Aorta (tissue), 5 donors: ENCODE measurements around the gene PTGER2. TPM values are rescaled to one million over a fixed set of nuclear protein-coding genes. Genes with fewer than 3 reads are reported as not detected.

Source experiments
- ATAC-seq: fragments of 200-7000 bp; cut with Tn5 transposase; one replicate; pipeline ENCODE4 v1.9.1; 2022; ENCODE audit warnings: moderate library complexity; ENCODE audit not compliant: low FRiP score
- DNase-seq, 2 donors: peaks; one replicate each; pipeline ENCODE4 v3.0.0-alpha.2; 2020
- H3K27ac ChIP-seq, 2 donors: one replicate each; pipeline ENCODE4 v1.5.1; 2013; ENCODE audit warnings: low read length in 2 of 2, mild to moderate bottlenecking in 2 of 2, moderate library complexity in 2 of 2, control low read depth in 1 of 2, inconsistent platforms in 1 of 2, low read depth in 1 of 2
- H3K27me3 ChIP-seq, 2 donors: one replicate each; pipeline ENCODE4 v1.6.1; 2013; ENCODE audit warnings: control low read depth in 1 of 2, low read length in 1 of 2, mild to moderate bottlenecking in 1 of 2, moderate library complexity in 1 of 2; ENCODE audit not compliant: insufficient read depth in 2 of 2, control insufficient read depth in 1 of 2
- H3K36me3 ChIP-seq, 2 donors: one replicate each; pipeline ENCODE4 v1.6.1; 2013; ENCODE audit warnings: control low read depth in 1 of 2, low read length in 1 of 2, mild to moderate bottlenecking in 1 of 2; ENCODE audit not compliant: insufficient read depth in 2 of 2, control insufficient read depth in 1 of 2
- H3K4me1 ChIP-seq, 2 donors: one replicate each; pipeline ENCODE4 v1.6.1; 2013; ENCODE audit warnings: low read length in 2 of 2, control low read depth in 1 of 2, mild to moderate bottlenecking in 1 of 2, moderate library complexity in 1 of 2; ENCODE audit not compliant: insufficient read depth in 2 of 2, control insufficient read depth in 1 of 2
- H3K4me3 ChIP-seq, 2 donors: one replicate each; pipeline ENCODE4 v1.5.1; 2013; ENCODE audit warnings: low read length in 2 of 2, control low read depth in 1 of 2, mild to moderate bottlenecking in 1 of 2
- H3K9me3 ChIP-seq: one replicate; pipeline ENCODE4 v1.6.1; 2013; ENCODE audit warnings: mild to moderate bottlenecking, low read length; ENCODE audit not compliant: control insufficient read depth
- WGBS, 2 donors: extraction: QIAGEN DNeasy Blood & Tissue Kit; methylation state at CpG; one replicate each; pipeline ENCODE4 v1.1.7; 2013; 5-methylcytosine and 5-hydroxymethylcytosine counted together
- intact Hi-C, 2 donors: fragments of 100-400 bp; cut with DNase I; formaldehyde crosslinking; loops; one replicate each; pipeline versions ENCODE4 v1.14.2 to v1.15.0; 2022
- polyA plus RNA-seq, 2 donors: library from polyadenylated mRNA; stranded (reverse); fragments of 200-250 nt; gene quantifications; one replicate each; pipeline ENCODE4 v1.2.3, GENCODE V29; 2013
- total RNA-seq, 2 donors: library from RNA; stranded (reverse); fragmentation: NEBNext Ultra II Directional; extraction: Animal tissue kit (Norgen Biotek cat#: 25700); gene quantifications; one replicate each; pipeline ENCODE4 v1.2.1, GENCODE V29; 2021
- donor health status: healthy with polysubstance abuse.
- donor health status: Bipolar disorder and iron deficiency.
- donor health status: DM: no; HTN: no; CAD: no.
- donor health status: DM: no; HTN: no; CAD: no.
- donor health status: DM: yes; HTN: yes; CAD: no.

The PTGER2 gene
- total and polyA plus RNA-seq, 4 donors: 0.38 to 5.1 (median 2.6) TPM

DNA sequence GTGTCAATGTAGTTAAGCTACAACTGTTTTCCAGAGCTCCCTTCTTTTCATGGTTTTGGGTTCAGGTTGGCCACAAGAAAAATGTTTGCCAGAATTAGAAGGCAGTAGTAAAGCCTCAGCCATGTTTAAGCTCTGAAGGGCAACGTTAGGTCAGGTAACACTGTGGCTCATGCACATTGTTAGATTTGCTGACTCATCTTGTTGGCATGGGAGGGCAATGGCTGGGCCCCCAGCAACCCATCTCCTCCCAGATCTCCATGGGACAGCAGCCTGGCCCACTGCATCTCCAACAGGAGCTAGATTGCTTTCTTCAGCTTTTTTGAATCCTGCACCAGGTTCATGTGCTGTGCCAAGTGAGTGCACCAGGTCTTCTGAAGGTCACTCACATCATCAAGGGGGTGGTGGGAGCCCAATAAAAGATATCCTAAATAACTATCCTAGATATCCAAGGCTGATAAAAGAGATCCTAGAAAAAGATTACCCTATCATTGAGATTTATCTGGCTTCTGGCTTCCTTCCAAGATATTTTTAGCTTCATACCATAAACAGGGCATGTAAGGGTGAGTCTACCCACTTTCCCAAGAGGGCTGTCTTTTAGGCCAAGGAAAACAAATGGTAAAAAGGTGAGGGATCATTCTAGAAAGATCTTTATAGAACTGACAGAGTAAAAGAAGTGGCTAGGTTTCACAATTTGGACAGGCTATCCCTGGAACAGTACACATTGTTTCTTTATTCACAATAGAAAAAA lies 28.9 kb downstream of the PTGER2 start:
- 64 to 80% methylated on average over 1 of the region's 1 CpG for WGBS, 2 donors
- ATAC-seq: no peak
- Histone ChIP-seq H3K4me3 (no peak overlapping the region), H3K27me3 (no peaks in the 10 kb centered on the region), H3K9me3 (no peaks in the 10 kb centered on the region), H3K27ac (no peak overlapping the region), H3K4me1 (no peaks in the 10 kb centered on the region), H3K36me3 (no peaks in the 10 kb centered on the region)
- no peak for DNase-seq
- intact Hi-C loops: no loop called here

DNA sequence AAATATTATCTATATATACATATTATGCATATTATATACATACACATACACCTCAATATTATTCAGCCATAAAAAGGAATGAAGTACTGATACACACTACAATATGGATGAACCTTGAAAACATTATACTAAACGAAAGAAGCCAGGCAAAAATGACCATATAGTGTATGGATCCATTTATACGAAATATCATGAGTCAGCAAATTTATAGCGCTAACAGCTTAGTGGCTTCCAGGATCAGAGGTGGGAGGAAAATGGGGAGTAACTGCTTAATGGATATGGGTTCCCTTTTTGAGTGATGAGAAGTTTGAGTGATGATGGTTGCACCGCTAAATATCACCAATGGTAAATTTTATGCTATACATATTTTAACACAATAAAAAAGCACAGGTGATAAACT lies 32.7 kb downstream of the PTGER2 start:
- 85 to 88% methylated on average over 4 of the region's 4 CpGs for WGBS, 2 donors
- no peaks in the 10 kb centered on the region for H3K9me3 ChIP-seq
- no peaks in the 10 kb centered on the region for H3K36me3 ChIP-seq
- no peak overlapping the region for H3K4me3 ChIP-seq
- ATAC-seq (no peak), DNase-seq (no peak)
- no peak overlapping the region for H3K27ac ChIP-seq
- intact Hi-C loops: no loop called here
- no peaks in the 10 kb centered on the region for H3K27me3 ChIP-seq
- no peaks in the 10 kb centered on the region for H3K4me1 ChIP-seq

GRCh38 chr14:52348279-52348678 lies 34.2 kb downstream of the PTGER2 start:
- Histone ChIP-seq H3K36me3 (no peaks in the 10 kb centered on the region), H3K4me3 (no peak overlapping the region), H3K4me1 (no peaks in the 10 kb centered on the region), H3K9me3 (no peaks in the 10 kb centered on the region), H3K27me3 (no peaks in the 10 kb centered on the region), H3K27ac (no peak overlapping the region)
- ATAC-seq: no peak
- intact Hi-C loops: no loop called here
- DNase-seq: no peak
- 76 to 78% methylated on average over 5 of the region's 5 CpGs for WGBS, 2 donors

DNA sequence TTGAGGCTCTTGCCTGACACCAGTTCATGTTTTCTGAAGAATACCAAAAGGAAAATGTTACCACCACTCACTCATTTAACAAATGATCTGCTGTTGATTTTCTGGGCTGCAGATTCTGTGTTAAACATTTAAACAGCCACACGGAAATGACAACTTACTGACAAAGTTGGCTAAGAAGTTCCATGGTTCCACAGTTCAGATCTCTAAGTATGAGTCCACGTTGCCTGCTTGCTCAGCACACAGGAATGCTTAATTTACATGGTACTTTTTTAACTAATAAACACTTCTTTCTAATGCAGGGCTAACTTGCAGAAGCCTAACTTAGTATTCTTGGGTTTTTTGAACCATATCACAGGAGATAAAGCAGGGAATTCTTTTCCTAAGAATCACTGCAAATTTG lies 34.7 kb downstream of the PTGER2 start:
- H3K4me1 ChIP-seq: no peaks in the 10 kb centered on the region
- ATAC-seq (no peak), DNase-seq (no peak)
- H3K27me3 ChIP-seq: no peaks in the 10 kb centered on the region
- H3K36me3 ChIP-seq: no peaks in the 10 kb centered on the region
- no peak overlapping the region for H3K27ac ChIP-seq
- intact Hi-C loops: no loop called here
- WGBS, 2 donors: 21 to 31% methylated on average over 2 of the region's 2 CpGs
- H3K4me3 ChIP-seq: no peak overlapping the region
- H3K9me3 ChIP-seq: no peaks in the 10 kb centered on the region

GRCh38 chr14:52349731-52350130 lies 35.6 kb downstream of the PTGER2 start:
- no peak for ATAC-seq
- 85 to 86% methylated on average over 2 of the region's 2 CpGs for WGBS, 2 donors
- Histone ChIP-seq H3K4me1 (no peaks in the 10 kb centered on the region), H3K4me3 (no peak overlapping the region), H3K27ac (no peak overlapping the region), H3K36me3 (no peaks in the 10 kb centered on the region), H3K9me3 (no peaks in the 10 kb centered on the region), H3K27me3 (no peaks in the 10 kb centered on the region)
- intact Hi-C loops: no loop called here
- no peak for DNase-seq

GRCh38 chr14:52350445-52350844 lies 36.3 kb downstream of the PTGER2 start:
- intact Hi-C loops: no loop called here
- ATAC-seq (no peak), DNase-seq (no peak)
- Histone ChIP-seq H3K36me3 (no peaks in the 10 kb centered on the region), H3K27ac (no peak overlapping the region), H3K4me3 (no peak overlapping the region), H3K27me3 (no peaks in the 10 kb centered on the region), H3K9me3 (no peaks in the 10 kb centered on the region), H3K4me1 (peaks cover 0 to 3% of the 10 kb centered on the region in 2 donors)
- WGBS, 2 donors: 49 to 52% methylated on average over 3 of the region's 3 CpGs

DNA sequence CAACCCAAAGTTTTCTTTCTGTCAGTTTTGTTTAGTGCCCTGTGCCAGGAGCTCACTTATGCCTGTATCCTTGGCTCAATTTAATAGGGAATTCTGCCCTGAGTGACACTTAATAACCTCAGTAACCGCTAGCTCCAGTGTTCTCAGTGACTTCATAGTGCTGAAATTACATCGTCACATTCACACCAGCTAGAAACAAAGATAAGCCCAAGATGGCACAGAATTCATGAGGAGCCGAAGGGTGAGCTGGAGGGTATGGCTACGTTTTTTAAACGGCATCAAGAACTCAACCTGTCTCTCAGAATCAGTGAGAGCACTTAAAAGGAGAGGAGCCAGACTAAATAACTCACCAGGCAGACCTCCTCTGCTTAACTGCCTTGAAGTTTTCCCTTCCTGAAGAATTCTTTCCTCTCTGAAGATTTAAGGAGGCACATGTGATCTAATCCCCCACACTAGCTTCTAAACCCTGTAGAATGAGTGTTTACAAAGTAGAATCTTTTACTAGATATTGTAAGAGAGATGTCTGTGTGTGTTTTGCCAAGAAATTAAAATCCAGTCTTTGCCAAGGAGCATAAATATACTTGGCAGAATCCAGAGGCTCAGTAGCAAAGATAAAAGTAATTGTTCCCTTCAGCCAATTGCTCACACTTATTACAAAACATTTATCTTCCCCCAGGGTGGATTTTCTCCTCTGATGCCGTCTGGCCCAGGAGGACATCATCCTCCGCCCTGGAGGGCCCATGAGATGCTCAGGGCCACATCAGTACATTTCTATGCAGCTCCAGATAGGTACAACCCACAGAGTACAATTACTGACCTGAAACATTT lies 37.3 kb downstream of the PTGER2 start:
- H3K4me1 ChIP-seq: peaks cover 0 to 3% of the 10 kb centered on the region in 2 donors
- H3K36me3 ChIP-seq: no peaks in the 10 kb centered on the region
- 16 to 21% methylated on average over 7 of the region's 7 CpGs for WGBS, 2 donors
- H3K27me3 ChIP-seq: no peaks in the 10 kb centered on the region
- H3K27ac ChIP-seq: no peak overlapping the region
- no peak for DNase-seq
- no peak overlapping the region for H3K4me3 ChIP-seq
- ATAC-seq: peak; percentile 49
- intact Hi-C loops: no loop called here
- no peaks in the 10 kb centered on the region for H3K9me3 ChIP-seq

DNA sequence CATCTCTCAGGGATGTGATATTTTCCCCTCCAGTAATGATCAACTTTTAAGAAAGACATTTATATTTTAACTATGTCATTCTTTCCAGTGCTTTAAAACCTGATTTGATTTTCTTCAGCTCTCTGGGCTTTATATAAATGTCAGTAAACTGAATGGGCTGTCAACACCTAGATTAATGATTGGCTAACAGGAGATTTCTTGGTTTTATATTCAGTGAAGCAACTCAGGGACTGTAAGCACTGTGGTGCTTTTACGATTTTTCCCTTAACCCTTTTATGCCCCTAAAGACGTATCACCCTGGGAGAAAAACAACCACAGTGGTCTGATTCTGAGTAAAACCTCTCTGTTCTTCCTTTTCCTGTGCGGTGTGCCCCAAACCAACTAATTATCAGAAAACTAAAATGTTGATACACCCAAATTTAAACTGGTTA lies 38.0 kb downstream of the PTGER2 start:
- no peaks in the 10 kb centered on the region for H3K9me3 ChIP-seq
- ATAC-seq (no peak), DNase-seq (no peak)
- intact Hi-C loops: no loop called here
- no peak overlapping the region for H3K27ac ChIP-seq
- WGBS, 2 donors: 57 to 60% methylated on average over 3 of the region's 3 CpGs
- H3K4me3 ChIP-seq: no peak overlapping the region
- peaks cover 0 to 3% of the 10 kb centered on the region in 2 donors for H3K4me1 ChIP-seq
- H3K36me3 ChIP-seq: no peaks in the 10 kb centered on the region
- H3K27me3 ChIP-seq: no peaks in the 10 kb centered on the region

GRCh38 chr14:52352569-52352968 lies 38.5 kb downstream of the PTGER2 start:
- H3K4me3 ChIP-seq: no peak overlapping the region
- H3K4me1 ChIP-seq: peaks cover 0 to 3% of the 10 kb centered on the region in 2 donors
- DNase-seq (no peak), ATAC-seq (no peak)
- no peak overlapping the region for H3K27ac ChIP-seq
- H3K9me3 ChIP-seq: no peaks in the 10 kb centered on the region
- no peaks in the 10 kb centered on the region for H3K27me3 ChIP-seq
- WGBS, 2 donors: 66 to 73% methylated on average over 4 of the region's 4 CpGs
- intact Hi-C loops: no loop called here
- no peaks in the 10 kb centered on the region for H3K36me3 ChIP-seq
